ENCODE measurements around the gene PPM1E. TPM values are rescaled to one million over a fixed set of nuclear protein-coding genes. Genes with fewer than 3 reads are reported as not detected.

The PPM1E gene
- polyA plus RNA-seq, 3 donors = not detected

GRCh38 chr17:58875261-58875660, 119.6 kb downstream of the PPM1E start:
- Histone ChIP-seq H4K20me1 (ENCODE audit: insufficient read depth, low read length) (no peaks in the 10 kb centered on the region), H3K9me3 (replicated peaks in 1 of 2; ENCODE audit: control insufficient read depth in 1 of 2, insufficient read depth in 1 of 2, low read length in 2 of 2) (no peaks in the 10 kb centered on the region), H3K27ac (ENCODE audit: low read depth in 1 of 2, low read length in 2 of 2) (no peak overlapping the region), H3K9ac (ENCODE audit: insufficient read depth, low read length, poor library complexity, severe bottlenecking) (no peak overlapping the region), H3K4me1 (ENCODE audit: control insufficient read depth in 1 of 2, insufficient read depth in 2 of 2, low read length in 2 of 2) (peaks cover 9 to 20% of the 10 kb centered on the region in 2 donors), H3K36me3 (replicated peaks in 1 of 2; ENCODE audit: control insufficient read depth in 1 of 2, insufficient read depth in 2 of 2, low read length in 2 of 2) (no peaks in the 10 kb centered on the region), H3K79me2 (ENCODE audit: insufficient read depth, low read length) (no peaks in the 10 kb centered on the region), H2AFZ (ENCODE audit: insufficient read depth, low read depth, low read length, poor library complexity, severe bottlenecking) (no peak overlapping the region), H3K4me3 (replicated peaks in 1 of 3; ENCODE audit: low read depth in 2 of 3, low read length in 3 of 3) (no peak overlapping the region), H3K4me2 (replicated peaks; ENCODE audit: extremely low read depth, low read length, poor library complexity, severe bottlenecking) (no peak overlapping the region), H3K27me3 (ENCODE audit: control insufficient read depth in 2 of 2, insufficient read depth in 2 of 2, low read length in 2 of 2) (no peaks in the 10 kb centered on the region)
- no peaks in the 10 kb centered on the region for H3K36me3 Mint-ChIP-seq
- TF ChIP-seq CTCF (IDR thresholded peaks at IDR 0.05) = no peak
- intact Hi-C loops (cut with micrococcal nuclease) = no loop called here
- DNase-seq = no peak
- H3K4me1 Mint-ChIP-seq = peaks cover 15% of the 10 kb centered on the region
- H3K4me3 Mint-ChIP-seq = no peak overlapping the region
- H3K9me3 Mint-ChIP-seq = peaks cover 0 to 3% (median 0%) of the 10 kb centered on the region in 7 donors
- peaks cover 0 to 10% (median 9%) of the 10 kb centered on the region in 3 donors for H3K27me3 Mint-ChIP-seq (ENCODE audit: low read depth in 3 of 3)
- no peak overlapping the region for H3K27ac Mint-ChIP-seq

DNA sequence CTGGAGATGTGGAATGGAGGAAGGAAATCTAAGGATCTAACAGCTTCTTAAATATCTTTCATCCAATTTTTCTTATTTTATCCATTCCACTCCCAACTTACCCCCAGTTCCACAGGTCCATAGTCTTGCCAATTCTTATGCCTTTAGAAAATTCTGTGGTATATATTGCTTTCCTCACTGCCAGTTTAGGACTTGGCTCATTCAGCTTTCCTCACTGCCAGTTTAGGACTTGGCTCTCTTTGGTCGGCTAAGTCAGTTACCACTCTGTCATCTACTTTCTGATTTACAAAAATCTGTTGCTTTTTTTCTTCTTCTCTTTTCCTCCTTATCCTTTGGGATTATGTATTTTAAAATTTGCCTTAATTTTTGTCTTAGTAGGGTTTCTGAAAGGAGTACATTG, 128.5 kb downstream of the PPM1E start:
- no peaks in the 10 kb centered on the region for H3K36me3 Mint-ChIP-seq
- Histone ChIP-seq H3K79me2 (ENCODE audit: insufficient read depth, low read length) (no peaks in the 10 kb centered on the region), H3K4me3 (replicated peaks in 1 of 3; ENCODE audit: low read depth in 2 of 3, low read length in 3 of 3) (no peak overlapping the region), H3K4me1 (ENCODE audit: control insufficient read depth in 1 of 2, insufficient read depth in 2 of 2, low read length in 2 of 2) (peaks cover 4 to 8% of the 10 kb centered on the region in 2 donors), H2AFZ (ENCODE audit: insufficient read depth, low read depth, low read length, poor library complexity, severe bottlenecking) (no peak overlapping the region), H3K4me2 (replicated peaks; ENCODE audit: extremely low read depth, low read length, poor library complexity, severe bottlenecking) (no peak overlapping the region), H3K27me3 (ENCODE audit: control insufficient read depth in 2 of 2, insufficient read depth in 2 of 2, low read length in 2 of 2) (no peaks in the 10 kb centered on the region), H3K36me3 (replicated peaks in 1 of 2; ENCODE audit: control insufficient read depth in 1 of 2, insufficient read depth in 2 of 2, low read length in 2 of 2) (no peaks in the 10 kb centered on the region), H4K20me1 (ENCODE audit: insufficient read depth, low read length) (no peaks in the 10 kb centered on the region), H3K9ac (ENCODE audit: insufficient read depth, low read length, poor library complexity, severe bottlenecking) (no peak overlapping the region), H3K27ac (ENCODE audit: low read depth in 1 of 2, low read length in 2 of 2) (no peak overlapping the region), H3K9me3 (replicated peaks in 1 of 2; ENCODE audit: control insufficient read depth in 1 of 2, insufficient read depth in 1 of 2, low read length in 2 of 2) (no peaks in the 10 kb centered on the region)
- H3K4me1 Mint-ChIP-seq = peaks cover 12% of the 10 kb centered on the region
- intact Hi-C loops (cut with micrococcal nuclease) = no loop called here
- H3K27ac Mint-ChIP-seq = no peak overlapping the region
- peaks cover 0 to 3% (median 0%) of the 10 kb centered on the region in 7 donors for H3K9me3 Mint-ChIP-seq
- no CpG with 5 or more reads among the region's 1 CpG for WGBS (ENCODE audit: insufficient coverage)
- DNase-seq = no peak
- no peak for TF ChIP-seq CTCF (IDR thresholded peaks at IDR 0.05)
- peaks cover 8 to 16% (median 11%) of the 10 kb centered on the region in 3 donors for H3K27me3 Mint-ChIP-seq (ENCODE audit: low read depth in 3 of 3)
- H3K4me3 Mint-ChIP-seq = no peak overlapping the region

Data from CD14-positive monocyte (primary cell).